AG04450 (cell line): ENCODE data around the gene CDC27. TPM values are rescaled to one million over a fixed set of nuclear protein-coding genes. Genes with fewer than 3 reads are reported as not detected.
"Not testable (repeated sequence)": the region's sequence is repeated elsewhere in the genome, so short reads cannot be mapped to it uniquely, and the experiment has no call there.

Source experiments
- CTCF ChIA-PET: fragments of 300-600, 350-600 bp; formaldehyde crosslinking; extraction: SDS; loops from one replicate; lab custom pipeline; 2022; ENCODE audit warnings: antibody characterized with exemption, inconsistent platforms; lab: Charles Lee
- POLR2A ChIA-PET: fragments of 350-600 bp; formaldehyde crosslinking; extraction: SDS; loops from one replicate; lab custom pipeline; 2021; ENCODE audit warnings: antibody characterized with exemption, inconsistent platforms; lab: Yijun Ruan, JAX
- DNase-seq: peaks from one replicate; pipeline ENCODE4 v3.0.0-alpha.2; 2011; ENCODE audit warnings: low read depth, low spot score
- H3K27ac ChIP-seq: one replicate; pipeline ENCODE4 v1.5.1; 2012; ENCODE audit warnings: low read depth, low read length, control low read depth
- H3K27me3 ChIP-seq: one replicate; pipeline ENCODE4 v1.6.0; 2012; ENCODE audit warnings: low read length; ENCODE audit not compliant: control insufficient read depth, insufficient read depth
- H3K4me3 ChIP-seq: 2 replicates; pipeline ENCODE4 v1.5.1; 2011; ENCODE audit warnings: mild to moderate bottlenecking, low read depth, low read length, control low read depth
- H3K9me3 ChIP-seq: 2 replicates; pipeline ENCODE4 v1.5.1; 2012; ENCODE audit warnings: low read length; ENCODE audit not compliant: control insufficient read depth, insufficient read depth
- polyA plus RNA-seq: library from polyadenylated mRNA; depleted of rRNA; stranded (reverse); fragments of >200 nt; gene quantifications from 2 replicates; pipeline ENCODE4 v1.2.3, GENCODE V29; 2011
- TF ChIP-seq, protein P1 (sequence below): IDR thresholded peaks from 2 replicates; pipeline ENCODE4 v1.5.1; 2011; ENCODE audit warnings: low read depth, low read length, control low read depth, inconsistent platforms

Gene CDC27
- polyA plus RNA-seq, 1 experiment = 120 TPM

- CTCF ChIA-PET = interaction anchor here (0.7 to 0.8 kb wide), 2 partner anchors 56 to 481 kb away, joined by 4 to 6 read pairs; no protein-coding TSS in a partner anchor
- Histone ChIP-seq H3K4me3 (no peak overlapping the region), H3K9me3 (no peaks in the 10 kb centered on the region), H3K27me3 (no peaks in the 10 kb centered on the region), H3K27ac (no peak overlapping the region)
- POLR2A ChIA-PET = interaction anchor here (0.6 kb wide), 1 partner anchor 105 kb away, joined by 4 read pairs; no protein-coding TSS in a partner anchor
- TF ChIP-seq, protein P1, sequence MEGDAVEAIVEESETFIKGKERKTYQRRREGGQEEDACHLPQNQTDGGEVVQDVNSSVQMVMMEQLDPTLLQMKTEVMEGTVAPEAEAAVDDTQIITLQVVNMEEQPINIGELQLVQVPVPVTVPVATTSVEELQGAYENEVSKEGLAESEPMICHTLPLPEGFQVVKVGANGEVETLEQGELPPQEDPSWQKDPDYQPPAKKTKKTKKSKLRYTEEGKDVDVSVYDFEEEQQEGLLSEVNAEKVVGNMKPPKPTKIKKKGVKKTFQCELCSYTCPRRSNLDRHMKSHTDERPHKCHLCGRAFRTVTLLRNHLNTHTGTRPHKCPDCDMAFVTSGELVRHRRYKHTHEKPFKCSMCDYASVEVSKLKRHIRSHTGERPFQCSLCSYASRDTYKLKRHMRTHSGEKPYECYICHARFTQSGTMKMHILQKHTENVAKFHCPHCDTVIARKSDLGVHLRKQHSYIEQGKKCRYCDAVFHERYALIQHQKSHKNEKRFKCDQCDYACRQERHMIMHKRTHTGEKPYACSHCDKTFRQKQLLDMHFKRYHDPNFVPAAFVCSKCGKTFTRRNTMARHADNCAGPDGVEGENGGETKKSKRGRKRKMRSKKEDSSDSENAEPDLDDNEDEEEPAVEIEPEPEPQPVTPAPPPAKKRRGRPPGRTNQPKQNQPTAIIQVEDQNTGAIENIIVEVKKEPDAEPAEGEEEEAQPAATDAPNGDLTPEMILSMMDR = no peak
- no peak for DNase-seq
Observed at GRCh38 chr17:47135235-47135634, 53.9 kb downstream of the CDC27 start.

DNA sequence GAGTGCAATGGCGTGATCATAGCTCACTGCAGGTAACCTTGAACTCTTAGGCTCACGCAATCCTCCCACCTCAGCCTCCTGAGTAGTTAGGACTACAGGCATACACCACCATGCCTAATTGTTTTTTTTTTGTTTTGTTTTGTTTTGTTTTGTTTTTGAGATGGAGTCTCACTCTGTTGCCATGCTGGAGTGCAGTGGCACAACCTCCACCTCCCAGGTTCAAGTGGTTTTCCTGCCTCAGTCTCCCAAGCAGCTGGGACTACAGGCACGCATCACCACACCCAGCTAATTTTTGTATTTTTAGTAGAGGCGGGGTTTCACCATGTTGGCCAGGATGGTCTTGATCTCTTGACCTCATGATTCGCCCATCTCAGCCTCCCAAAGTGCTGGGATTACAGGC lies 54.7 kb downstream of the CDC27 start:
- POLR2A ChIA-PET, H3K4me3 ChIP-seq, H3K9me3 ChIP-seq, DNase-seq, H3K27ac ChIP-seq, H3K27me3 ChIP-seq: not testable (repeated sequence)
- CTCF ChIA-PET = interaction anchor here (0.6 to 0.8 kb wide), 3 partner anchors 55 to 482 kb away, joined by 3 to 6 read pairs (median 4); no protein-coding TSS in a partner anchor

- no peak for DNase-seq
- ChIA-PET POLR2A (no interaction called here), CTCF (interaction anchor here (2.0 kb wide), 1 partner anchor 184 kb away, joined by 4 read pairs; no protein-coding TSS in a partner anchor)
Observed at GRCh38 chr17:47131761-47132160, 57.3 kb downstream of the CDC27 start.

DNA sequence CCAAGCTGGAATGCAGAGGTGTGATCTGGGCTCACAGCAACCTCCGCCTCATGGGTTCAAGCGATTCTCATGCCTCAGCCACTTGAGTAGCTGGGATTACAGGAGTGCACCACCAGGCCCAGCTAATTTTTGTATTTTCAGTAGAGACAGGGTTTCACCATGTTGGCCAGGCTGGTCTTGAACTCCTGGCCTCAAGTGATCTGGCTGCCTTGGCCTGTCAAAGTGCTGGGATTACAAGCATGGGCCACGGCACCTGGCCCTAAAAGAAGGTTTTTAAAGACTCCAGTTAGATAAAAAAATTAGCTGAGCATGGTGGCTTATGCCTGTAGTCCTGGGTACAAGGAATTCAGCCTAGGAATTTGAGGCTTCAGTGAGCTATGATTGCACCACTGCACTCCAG lies 62.3 kb downstream of the CDC27 start:
- POLR2A ChIA-PET, H3K4me3 ChIP-seq, DNase-seq, CTCF ChIA-PET, H3K9me3 ChIP-seq, H3K27me3 ChIP-seq, H3K27ac ChIP-seq: not testable (repeated sequence)

More at GRCh38 chr17:47131761-47132160, 57.3 kb downstream of the CDC27 start:
- H3K27me3 ChIP-seq = no peaks in the 10 kb centered on the region
- TF ChIP-seq, protein P1 = no peak
- H3K27ac ChIP-seq = no peak overlapping the region
- H3K4me3 ChIP-seq = no peak overlapping the region
- H3K9me3 ChIP-seq = no peaks in the 10 kb centered on the region

DNA sequence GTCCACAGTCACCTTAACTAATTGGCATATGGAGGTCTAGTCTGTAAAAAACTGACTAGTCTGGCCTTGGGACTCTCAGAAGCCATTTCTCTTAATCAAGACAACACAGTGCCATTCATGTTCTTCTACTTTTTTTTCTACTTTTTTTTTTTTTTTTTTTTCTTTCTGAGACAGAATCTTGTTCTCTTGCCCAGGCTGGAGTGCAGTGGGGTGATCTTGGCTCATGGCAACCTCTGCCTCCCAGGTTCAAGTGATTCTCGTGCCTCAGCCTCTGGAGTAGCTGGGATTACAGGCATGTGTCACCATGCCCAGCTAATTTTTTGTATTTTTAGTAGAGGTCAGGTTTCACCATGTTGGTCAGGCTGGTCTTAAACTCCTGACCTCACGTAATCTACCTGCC lies 65.8 kb downstream of the CDC27 start:
- H3K4me3 ChIP-seq, H3K9me3 ChIP-seq, H3K27me3 ChIP-seq, DNase-seq, H3K27ac ChIP-seq, CTCF ChIA-PET: not testable (repeated sequence)
- POLR2A ChIA-PET = interaction anchor here (0.6 kb wide), 1 partner anchor 23 kb away, joined by 3 read pairs; no protein-coding TSS in a partner anchor

GRCh38 chr17:47120521-47121095 lies 68.5 kb downstream of the CDC27 start:
- H3K27ac ChIP-seq = no peak overlapping the region
- H3K9me3 ChIP-seq = no peaks in the 10 kb centered on the region
- H3K27me3 ChIP-seq = no peaks in the 10 kb centered on the region
- TF ChIP-seq, protein P1 = no peak
- ChIA-PET CTCF (interaction anchor here (1.2 kb wide), 1 partner anchor 178 kb away, joined by 3 read pairs; no protein-coding TSS in a partner anchor), POLR2A (interaction anchor here (0.8 kb wide), 1 partner anchor 53 kb away, joined by 3 read pairs; no protein-coding TSS in a partner anchor)
- no peak overlapping the region for H3K4me3 ChIP-seq
- no peak for DNase-seq
